Subcutaneous adipose tissue (tissue), 4 donors: ENCODE measurements around the gene PSMA3. TPM values are rescaled to one million over a fixed set of nuclear protein-coding genes. Genes with fewer than 3 reads are reported as not detected.

ENCODE experiments used
- total RNA-seq, 4 donors: library from RNA; depleted of rRNA; stranded (reverse); fragments of >200 nt; gene quantifications; one replicate each; pipeline ENCODE4 v1.1.0, GENCODE V29; 2016
- TF ChIP-seq, protein P1 (sequence below): fragments of 450-650 bp; IDR thresholded peaks from one replicate; pipeline ENCODE4 v1.5.1; 2016; ENCODE audit warnings: low read depth, mild to moderate bottlenecking, control low read depth, antibody characterized with exemption, moderate library complexity

Gene PSMA3
- total RNA-seq, 4 donors from 2014 or later: 92.3 to 212 (median 95.7) TPM

GRCh38 chr14:58245562-58245961 lies 919 bp downstream of the PSMA3 start:
- TF ChIP-seq, protein P1, sequence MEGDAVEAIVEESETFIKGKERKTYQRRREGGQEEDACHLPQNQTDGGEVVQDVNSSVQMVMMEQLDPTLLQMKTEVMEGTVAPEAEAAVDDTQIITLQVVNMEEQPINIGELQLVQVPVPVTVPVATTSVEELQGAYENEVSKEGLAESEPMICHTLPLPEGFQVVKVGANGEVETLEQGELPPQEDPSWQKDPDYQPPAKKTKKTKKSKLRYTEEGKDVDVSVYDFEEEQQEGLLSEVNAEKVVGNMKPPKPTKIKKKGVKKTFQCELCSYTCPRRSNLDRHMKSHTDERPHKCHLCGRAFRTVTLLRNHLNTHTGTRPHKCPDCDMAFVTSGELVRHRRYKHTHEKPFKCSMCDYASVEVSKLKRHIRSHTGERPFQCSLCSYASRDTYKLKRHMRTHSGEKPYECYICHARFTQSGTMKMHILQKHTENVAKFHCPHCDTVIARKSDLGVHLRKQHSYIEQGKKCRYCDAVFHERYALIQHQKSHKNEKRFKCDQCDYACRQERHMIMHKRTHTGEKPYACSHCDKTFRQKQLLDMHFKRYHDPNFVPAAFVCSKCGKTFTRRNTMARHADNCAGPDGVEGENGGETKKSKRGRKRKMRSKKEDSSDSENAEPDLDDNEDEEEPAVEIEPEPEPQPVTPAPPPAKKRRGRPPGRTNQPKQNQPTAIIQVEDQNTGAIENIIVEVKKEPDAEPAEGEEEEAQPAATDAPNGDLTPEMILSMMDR: no peak

GRCh38 chr14:58249611-58250010 lies 5.0 kb downstream of the PSMA3 start:
- TF ChIP-seq, protein P1: no peak

- TF ChIP-seq, protein P1: no peak
These were observed 13.5 kb downstream of the PSMA3 start for GRCh38 chr14:58258156-58258555.

DNA sequence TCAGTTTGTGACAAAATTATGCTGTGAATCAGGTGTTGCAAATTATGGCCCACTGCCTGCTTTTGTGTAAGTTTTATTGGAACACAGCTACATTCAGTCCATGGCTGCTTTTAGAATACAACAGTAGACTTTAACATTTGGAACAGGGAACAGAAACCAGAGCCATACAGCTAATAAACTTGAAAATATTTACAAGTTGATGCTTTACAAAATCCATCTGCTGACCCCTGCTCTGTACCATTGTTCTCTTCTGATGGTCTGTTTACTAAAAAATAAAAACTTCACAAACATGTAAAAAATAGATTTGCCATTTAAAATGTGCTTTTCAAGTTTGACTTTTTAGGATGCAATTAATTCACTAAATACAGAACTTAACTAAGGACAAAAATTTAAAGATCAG lies 20.8 kb downstream of the PSMA3 start:
- TF ChIP-seq, protein P1: no peak

GRCh38 chr14:58270628-58271027 lies 26.0 kb downstream of the PSMA3 start:
- TF ChIP-seq, protein P1: no peak

DNA sequence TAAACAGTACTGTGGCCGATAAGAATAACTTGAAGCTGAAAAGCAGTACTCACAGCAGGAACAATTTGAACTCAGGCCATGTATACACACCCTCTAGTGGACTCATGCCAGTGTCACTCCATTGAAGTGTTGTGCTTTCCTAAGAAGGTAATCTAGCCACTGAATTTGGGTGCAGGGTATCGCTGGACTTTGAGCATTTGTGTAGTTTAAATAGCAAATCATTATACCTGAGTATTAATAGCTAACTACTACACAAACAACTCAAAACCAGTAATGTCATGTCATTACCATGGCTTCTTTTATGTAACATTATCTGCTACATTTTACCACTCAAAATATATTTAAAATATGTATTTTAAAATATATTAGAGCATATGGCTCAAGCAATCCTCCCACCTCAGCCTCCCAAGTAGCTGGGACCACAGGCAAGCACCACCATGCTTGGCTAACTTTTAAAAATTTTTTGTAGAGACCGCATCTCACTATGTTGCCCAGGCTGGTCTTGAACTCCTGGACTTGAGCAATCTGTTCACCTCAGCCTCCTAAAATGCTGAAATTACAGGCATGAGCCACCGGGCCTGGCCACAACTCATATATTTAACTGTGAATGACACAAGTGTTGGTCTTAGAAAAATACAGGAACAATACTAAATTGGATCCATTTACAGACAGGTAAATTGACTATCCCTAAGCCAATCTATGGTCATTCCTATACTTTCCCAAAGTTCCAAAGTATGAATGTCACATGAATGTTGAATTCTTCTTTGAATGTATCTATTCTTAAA lies 28.1 kb downstream of the PSMA3 start:
- TF ChIP-seq, protein P1: no peak

DNA sequence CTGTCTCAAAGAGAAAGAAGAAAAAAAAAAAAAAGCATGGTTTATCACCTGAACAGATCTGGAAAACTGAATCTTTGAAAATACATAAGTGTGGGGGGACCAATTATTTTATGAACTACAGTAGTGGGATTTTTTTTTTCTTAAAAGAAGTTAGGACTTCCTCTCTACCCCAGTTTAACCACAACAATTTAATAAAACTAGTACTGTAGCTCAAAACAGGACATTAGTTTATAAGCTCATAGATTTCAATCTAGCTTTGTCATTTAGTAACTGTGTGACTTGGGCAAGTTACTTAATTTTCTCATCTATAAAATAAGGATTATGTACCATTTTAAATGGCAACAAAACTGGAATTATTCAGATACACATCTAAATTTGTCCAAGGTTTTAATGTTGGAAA lies 30.2 kb downstream of the PSMA3 start:
- TF ChIP-seq, protein P1: no peak
